AG04450 (cell line): Measurements from ENCODE around the gene PACSIN2. TPM values are rescaled to one million over a fixed set of nuclear protein-coding genes. Genes with fewer than 3 reads are reported as not detected.

Experiments used
- CTCF ChIA-PET: fragments of 300-600, 350-600 bp; formaldehyde crosslinking; extraction: SDS; loops from one replicate; lab custom pipeline; 2022; ENCODE audit warnings: antibody characterized with exemption, inconsistent platforms; lab: Charles Lee
- POLR2A ChIA-PET: fragments of 350-600 bp; formaldehyde crosslinking; extraction: SDS; loops from one replicate; lab custom pipeline; 2021; ENCODE audit warnings: antibody characterized with exemption, inconsistent platforms; lab: Yijun Ruan, JAX
- DNase-seq: peaks from one replicate; pipeline ENCODE4 v3.0.0-alpha.2; 2011; ENCODE audit warnings: low read depth, low spot score
- H3K27ac ChIP-seq: one replicate; pipeline ENCODE4 v1.5.1; 2012; ENCODE audit warnings: low read depth, low read length, control low read depth
- H3K27me3 ChIP-seq: one replicate; pipeline ENCODE4 v1.6.0; 2012; ENCODE audit warnings: low read length; ENCODE audit not compliant: control insufficient read depth, insufficient read depth
- H3K4me3 ChIP-seq: 2 replicates; pipeline ENCODE4 v1.5.1; 2011; ENCODE audit warnings: mild to moderate bottlenecking, low read depth, low read length, control low read depth
- H3K9me3 ChIP-seq: 2 replicates; pipeline ENCODE4 v1.5.1; 2012; ENCODE audit warnings: low read length; ENCODE audit not compliant: control insufficient read depth, insufficient read depth
- CTCF ChIP-seq: IDR thresholded peaks from 2 replicates; pipeline ENCODE4 v1.5.1; 2011; ENCODE audit warnings: low read depth, low read length, control low read depth, inconsistent platforms
- polyA plus RNA-seq: library from polyadenylated mRNA; depleted of rRNA; stranded (reverse); fragments of >200 nt; gene quantifications from 2 replicates; pipeline ENCODE4 v1.2.3, GENCODE V29; 2011

PACSIN2 gene
- polyA plus RNA-seq, 1 experiment, result 59.6 TPM

GRCh38 chr22:42983470-42983869, 31.5 kb downstream of the PACSIN2 start:
- TF ChIP-seq CTCF, result no peak
- no peaks in the 10 kb centered on the region for H3K27me3 ChIP-seq
- ChIA-PET POLR2A (interaction anchor here (1.5 kb wide), 1 partner anchor 12 kb away, joined by 3 read pairs; no protein-coding TSS in a partner anchor), CTCF (no interaction called here)
- H3K27ac ChIP-seq, result no peak overlapping the region
- H3K9me3 ChIP-seq, result no peaks in the 10 kb centered on the region
- no peak for DNase-seq
- H3K4me3 ChIP-seq, result no peak overlapping the region

GRCh38 chr22:42979606-42980005, 35.3 kb downstream of the PACSIN2 start:
- CTCF ChIA-PET, result no interaction called here
- TF ChIP-seq CTCF, result no peak

GRCh38 chr22:42978453-42979103, 36.4 kb downstream of the PACSIN2 start:
- H3K4me3 ChIP-seq, result no peak overlapping the region
- POLR2A ChIA-PET, result interaction anchor here (1.2 kb wide), 1 partner anchor 19 kb away, joined by 3 read pairs; no protein-coding TSS in a partner anchor
- TF ChIP-seq CTCF, result no peak
- H3K9me3 ChIP-seq, result no peaks in the 10 kb centered on the region
- no peak for DNase-seq
- peak overlapping the region; percentile 40 for H3K27ac ChIP-seq
- CTCF ChIA-PET, result interaction anchor here (0.6 kb wide), 1 partner anchor 36 kb away, joined by 6 read pairs; the partner anchor contains the start of gene PACSIN2
- no peaks in the 10 kb centered on the region for H3K27me3 ChIP-seq

More at GRCh38 chr22:42979606-42980005, 35.3 kb downstream of the PACSIN2 start:
- POLR2A ChIA-PET, result no interaction called here
- Histone ChIP-seq H3K27ac (no peak overlapping the region), H3K4me3 (no peak overlapping the region), H3K9me3 (no peaks in the 10 kb centered on the region), H3K27me3 (no peaks in the 10 kb centered on the region)
- DNase-seq, result no peak

GRCh38 chr22:42977569-42977968, 37.4 kb downstream of the PACSIN2 start:
- Histone ChIP-seq H3K9me3 (no peaks in the 10 kb centered on the region), H3K4me3 (no peak overlapping the region), H3K27me3 (no peaks in the 10 kb centered on the region), H3K27ac (no peak overlapping the region)
- ChIA-PET CTCF (interaction anchor here (0.6 kb wide), 1 partner anchor 37 kb away, joined by 6 read pairs; the partner anchor contains the start of gene PACSIN2), POLR2A (interaction anchor here (1.2 kb wide), 1 partner anchor 18 kb away, joined by 3 read pairs; no protein-coding TSS in a partner anchor)
- TF ChIP-seq CTCF, result no peak
- DNase-seq, result no peak

DNA sequence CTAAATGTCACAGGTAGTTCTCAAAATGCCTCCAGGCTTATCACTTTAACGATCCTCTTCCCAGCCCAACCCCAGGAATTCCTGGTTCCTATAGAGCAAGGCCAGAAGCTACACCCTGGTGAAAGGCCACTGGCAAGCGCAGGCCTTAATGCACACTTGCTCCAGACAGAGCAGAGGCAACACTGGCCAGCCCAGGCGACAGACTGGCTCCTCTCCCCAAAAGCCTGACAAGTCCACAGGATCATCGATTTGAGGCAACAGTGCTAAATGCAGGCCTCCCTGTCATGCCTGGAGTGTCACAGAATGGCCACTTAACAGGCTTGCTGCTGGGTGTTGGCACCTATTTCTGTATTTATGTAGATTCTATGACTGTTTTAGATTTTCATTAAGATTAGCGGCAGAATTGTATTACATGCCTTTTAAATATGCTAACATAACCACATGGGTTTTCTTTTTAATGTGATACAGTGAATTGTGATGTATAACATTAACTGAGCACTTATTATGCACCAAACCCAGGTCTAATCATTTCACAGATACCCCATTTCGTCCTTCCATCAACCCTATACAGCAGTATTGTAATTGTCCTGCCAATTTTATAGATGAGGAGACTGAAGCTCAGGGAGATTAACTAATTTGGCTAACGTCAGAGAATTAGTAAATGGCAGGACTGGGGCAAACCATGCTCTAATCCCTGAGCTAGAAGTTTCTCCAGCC, 38.6 kb downstream of the PACSIN2 start:
- Histone ChIP-seq H3K9me3 (peaks cover 2% of the 10 kb centered on the region; the same call in 1 of the 2 replicates), H3K27me3 (no peaks in the 10 kb centered on the region), H3K27ac (no peak overlapping the region), H3K4me3 (no peak overlapping the region)
- DNase-seq, result no peak
- ChIA-PET POLR2A (no interaction called here), CTCF (no interaction called here)
- TF ChIP-seq CTCF, result no peak
